NT2/D1 (cell line): ENCODE data around the gene TSC22D3.

Source experiments
- DNase-seq: peaks from one replicate; pipeline ENCODE4 v3.0.0-alpha.2; 2011; ENCODE audit warnings: low read depth, low spot score
- H3K27me3 ChIP-seq: 2 replicates; pipeline ENCODE4 v1.6.0; 2011; ENCODE audit warnings: mild to moderate bottlenecking; ENCODE audit not compliant: insufficient read length, insufficient read depth
- H3K36me3 ChIP-seq: 2 replicates; pipeline ENCODE4 v1.6.1; 2011; ENCODE audit warnings: mild to moderate bottlenecking, low read length, mixed read lengths; ENCODE audit not compliant: insufficient read depth, insufficient read length
- H3K4me1 ChIP-seq: 2 replicates; pipeline ENCODE4 v1.5.1; 2011; ENCODE audit not compliant: insufficient read depth, insufficient read length
- H3K4me3 ChIP-seq: 2 replicates; pipeline ENCODE4 v1.5.1; 2011; ENCODE audit warnings: low read depth; ENCODE audit not compliant: insufficient read length
- H3K9ac ChIP-seq: 2 replicates; pipeline ENCODE4 v1.6.0; 2011; ENCODE audit warnings: low read depth; ENCODE audit not compliant: insufficient read length
- H3K9me3 ChIP-seq: 2 replicates; pipeline ENCODE4 v1.5.1; 2011; ENCODE audit warnings: mild to moderate bottlenecking, low read length; ENCODE audit not compliant: insufficient read depth
- SUZ12 ChIP-seq: IDR thresholded peaks from 2 replicates; pipeline ENCODE4 v1.6.1; 2011; ENCODE audit not compliant: insufficient read length, insufficient read depth; ENCODE audit errors: extremely low read depth
- YY1 ChIP-seq: IDR thresholded peaks from 2 replicates; pipeline ENCODE4 v1.6.1; 2011; ENCODE audit not compliant: insufficient read length, insufficient read depth
- ZNF274 ChIP-seq: IDR thresholded peaks from 2 replicates; pipeline ENCODE4 v1.6.1; 2011; ENCODE audit warnings: mild to moderate bottlenecking, low read depth, low read length

Gene TSC22D3

DNA sequence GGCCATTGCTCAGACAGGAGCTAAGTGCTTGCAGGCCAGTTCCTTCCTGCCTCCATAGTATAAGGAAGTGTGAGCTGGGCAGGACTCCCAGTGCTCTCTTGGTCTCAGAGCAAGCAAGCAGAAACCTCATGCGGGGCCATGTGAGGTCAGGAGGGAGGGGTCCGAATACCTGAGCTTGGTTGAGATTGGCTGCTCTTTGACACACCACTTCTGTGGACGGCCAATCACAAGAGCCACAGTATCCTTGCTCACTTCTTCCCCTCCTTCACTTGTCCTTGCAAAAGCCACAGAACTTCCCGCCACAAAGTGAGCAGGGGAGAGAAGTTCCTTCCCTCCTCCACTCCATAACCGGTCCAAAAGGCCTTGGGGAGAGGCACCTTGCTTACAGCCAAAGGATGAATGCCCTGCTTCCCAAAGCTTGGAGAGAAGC is 90.6 kb downstream of the TSC22D3 start:
- Histone ChIP-seq H3K36me3 (no peaks in the 10 kb centered on the region), H3K9ac (no peak overlapping the region), H3K27me3 (no peaks in the 10 kb centered on the region), H3K9me3 (no peaks in the 10 kb centered on the region), H3K4me1 (peaks cover 2% of the 10 kb centered on the region), H3K4me3 (no peak overlapping the region)
- DNase-seq = no peak
- no peak for TF ChIP-seq SUZ12
- no peak for TF ChIP-seq ZNF274
- no peak for TF ChIP-seq YY1

DNA sequence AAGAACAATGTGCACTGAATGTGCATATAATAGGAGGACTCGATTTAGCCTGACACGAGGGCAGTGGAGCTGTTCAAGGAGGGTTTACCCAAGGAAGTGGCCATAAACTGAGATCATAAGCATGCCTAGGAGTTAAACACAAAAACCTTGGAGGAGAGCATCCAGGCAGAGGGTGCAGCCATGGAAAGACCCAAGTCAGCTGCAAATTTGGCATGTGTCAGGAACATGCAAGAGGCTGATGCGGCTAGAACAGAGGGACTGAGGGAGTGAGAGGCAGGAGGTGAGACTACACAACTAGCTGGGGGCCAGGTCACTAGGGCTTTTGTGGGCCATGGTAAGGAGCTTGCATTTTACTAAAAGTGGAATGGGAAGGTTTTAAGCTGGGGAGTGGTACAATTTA is 91.7 kb downstream of the TSC22D3 start:
- Histone ChIP-seq H3K36me3 (no peaks in the 10 kb centered on the region), H3K4me1 (peaks cover 1% of the 10 kb centered on the region), H3K27me3 (no peaks in the 10 kb centered on the region), H3K4me3 (no peak overlapping the region), H3K9ac (no peak overlapping the region), H3K9me3 (no peaks in the 10 kb centered on the region)
- TF ChIP-seq ZNF274 (no peak), YY1 (no peak), SUZ12 (no peak)
- DNase-seq = no peak

DNA sequence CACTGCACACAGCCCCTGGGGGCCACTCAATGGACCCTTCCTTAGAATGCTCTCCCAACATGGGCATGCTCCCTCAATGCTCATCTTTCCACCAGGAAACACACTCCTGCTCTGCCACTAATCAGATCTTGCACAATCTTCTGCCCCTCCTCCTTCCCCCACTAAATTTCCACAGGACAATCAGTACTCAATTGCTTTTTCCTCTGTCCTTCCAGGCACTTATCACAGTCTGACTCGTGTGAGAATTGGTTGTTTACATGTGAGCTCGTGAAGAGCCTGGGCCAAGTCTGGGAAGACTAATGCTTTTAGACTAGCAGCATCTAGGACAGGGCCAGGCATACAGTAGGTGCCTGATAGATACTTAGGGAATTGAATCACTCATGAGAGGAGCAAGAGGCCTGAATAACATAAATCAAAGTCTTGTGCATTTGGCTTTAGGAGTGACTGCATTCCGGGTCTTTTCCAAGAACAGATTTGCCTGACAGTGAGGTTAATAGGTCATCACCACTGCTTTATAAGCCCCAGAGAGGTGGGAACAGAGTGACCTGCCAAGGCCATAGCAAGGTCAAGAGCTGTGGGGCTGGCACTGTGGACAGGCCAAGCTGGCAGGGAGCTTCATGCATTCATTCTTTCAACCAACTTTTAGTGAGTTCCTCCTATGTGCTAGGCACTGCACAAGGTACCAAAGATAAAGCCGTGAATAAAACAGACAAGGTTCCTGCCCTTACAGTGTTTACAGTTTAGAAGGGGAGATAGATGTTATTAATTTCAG is 92.3 kb downstream of the TSC22D3 start:
- no peaks in the 10 kb centered on the region for H3K9me3 ChIP-seq
- no peak for TF ChIP-seq YY1
- TF ChIP-seq SUZ12 = no peak
- no peak for TF ChIP-seq ZNF274
- no peaks in the 10 kb centered on the region for H3K27me3 ChIP-seq
- H3K9ac ChIP-seq = no peak overlapping the region
- no peaks in the 10 kb centered on the region for H3K36me3 ChIP-seq
- H3K4me3 ChIP-seq = no peak overlapping the region
- DNase-seq = no peak
- no peaks in the 10 kb centered on the region for H3K4me1 ChIP-seq

DNA sequence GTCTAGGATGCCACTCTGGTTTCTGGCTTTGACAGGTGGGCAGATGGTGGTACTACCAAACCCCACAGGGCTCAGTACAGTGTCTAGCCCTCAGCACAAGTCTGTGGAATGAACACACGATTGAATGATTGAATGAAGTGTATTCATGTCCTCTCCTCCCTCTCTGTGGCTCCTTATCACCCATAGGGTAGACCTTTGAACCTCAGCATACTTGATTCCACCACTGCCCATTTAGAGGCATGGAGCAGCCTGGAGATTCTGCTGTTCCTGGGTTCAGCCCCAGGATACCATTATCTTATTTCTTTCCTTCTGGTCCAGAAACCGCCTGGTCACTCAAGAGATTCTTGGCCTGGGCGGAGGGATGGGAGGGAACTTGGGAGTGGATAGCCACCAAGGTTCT is 93.3 kb downstream of the TSC22D3 start:
- no peaks in the 10 kb centered on the region for H3K4me1 ChIP-seq
- DNase-seq = no peak

DNA sequence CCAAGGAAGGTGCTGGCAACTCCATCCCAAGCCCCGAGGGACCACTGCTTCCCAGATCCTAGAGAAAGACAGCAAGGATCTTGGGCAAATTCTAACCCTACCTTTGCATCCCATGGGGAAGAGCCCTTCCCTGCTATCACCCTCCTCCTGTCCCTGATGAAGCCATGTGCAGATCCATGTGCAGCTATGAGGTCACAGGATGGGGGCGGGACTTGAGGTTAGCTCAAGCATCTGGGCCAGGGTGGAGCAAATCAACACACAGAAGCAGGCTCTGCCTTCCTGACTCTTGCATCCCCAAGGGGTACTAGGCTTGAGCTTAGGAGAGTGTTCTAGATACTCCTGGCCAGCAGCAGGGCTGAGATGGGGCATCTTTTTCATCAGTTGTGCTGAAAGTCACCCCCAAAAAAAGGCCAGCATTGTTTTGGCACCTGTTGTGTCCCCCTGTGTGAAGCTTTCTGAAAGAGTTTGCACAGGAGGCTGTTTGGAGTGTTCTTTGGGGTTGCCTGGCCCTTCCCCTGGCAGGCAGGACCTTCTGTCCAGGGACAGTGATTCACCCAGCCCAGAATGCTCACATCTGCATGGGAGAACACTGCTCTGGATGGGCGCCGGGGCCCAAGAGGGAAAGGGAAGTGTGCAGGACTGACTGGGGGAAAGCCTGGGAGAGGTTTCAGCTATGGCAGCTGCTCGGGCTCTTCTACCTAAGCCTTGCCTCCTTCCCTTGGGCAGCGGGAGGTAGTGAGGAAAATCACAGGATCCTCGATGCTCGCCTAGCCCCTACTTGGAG is 96.4 kb downstream of the TSC22D3 start:
- H3K4me3 ChIP-seq = no peak overlapping the region
- H3K9me3 ChIP-seq = no peaks in the 10 kb centered on the region
- no peak for DNase-seq
- no peak overlapping the region for H3K9ac ChIP-seq
- no peaks in the 10 kb centered on the region for H3K4me1 ChIP-seq
- TF ChIP-seq SUZ12 (no peak), ZNF274 (no peak), YY1 (no peak)
- no peaks in the 10 kb centered on the region for H3K27me3 ChIP-seq
- H3K36me3 ChIP-seq = no peaks in the 10 kb centered on the region

More for the DNA sequence above, 93.3 kb downstream of the TSC22D3 start:
- H3K9ac ChIP-seq = no peak overlapping the region
- no peaks in the 10 kb centered on the region for H3K36me3 ChIP-seq
- no peak for TF ChIP-seq ZNF274
- no peak for TF ChIP-seq SUZ12
- no peak for TF ChIP-seq YY1
- H3K27me3 ChIP-seq = no peaks in the 10 kb centered on the region
- H3K4me3 ChIP-seq = no peak overlapping the region
- no peaks in the 10 kb centered on the region for H3K9me3 ChIP-seq

DNA sequence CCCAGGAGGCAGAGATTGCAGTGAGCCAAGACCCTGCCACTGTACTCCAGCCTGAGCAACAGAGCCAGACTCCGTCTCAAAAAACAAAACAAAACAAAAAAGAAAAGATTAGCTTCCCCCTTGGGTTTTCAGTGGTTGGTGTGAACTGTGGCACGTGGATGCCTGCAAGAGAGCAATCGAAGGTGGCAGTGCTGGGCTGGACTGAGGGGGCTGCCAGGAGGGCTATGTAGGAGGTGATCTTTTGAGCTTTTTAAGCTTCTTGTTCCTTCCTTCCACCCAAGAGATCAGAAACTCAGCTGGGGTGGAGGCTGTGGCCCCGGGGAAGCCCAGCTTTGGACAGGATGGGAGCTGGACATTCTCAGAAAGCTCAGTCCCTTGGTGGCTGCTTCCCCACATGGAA is 97.7 kb downstream of the TSC22D3 start:
- no peak for DNase-seq

DNA sequence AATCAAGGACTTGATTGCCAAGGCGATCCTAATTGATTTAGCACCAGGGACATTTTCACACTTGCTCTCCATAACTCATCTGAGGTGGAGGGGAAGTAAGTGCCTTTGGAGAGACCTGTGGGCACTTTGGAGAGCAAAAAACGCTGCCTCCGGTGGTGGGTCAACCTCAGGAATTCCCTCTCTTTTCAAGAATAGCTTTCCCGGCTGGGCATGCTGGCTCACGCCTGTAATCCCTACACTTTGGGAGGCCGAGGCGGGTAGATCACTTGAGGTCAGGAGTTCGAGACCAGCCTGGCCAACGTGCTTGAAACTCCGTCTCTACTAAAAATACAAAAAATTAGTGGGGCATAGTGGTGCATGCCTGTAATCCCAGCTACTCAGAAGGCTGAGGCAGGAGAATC is 98.1 kb downstream of the TSC22D3 start:
- H3K36me3 ChIP-seq = no peaks in the 10 kb centered on the region
- no peak overlapping the region for H3K9ac ChIP-seq
- DNase-seq = no peak
- H3K4me1 ChIP-seq = no peaks in the 10 kb centered on the region
- TF ChIP-seq ZNF274 (no peak), SUZ12 (no peak)
- H3K4me3 ChIP-seq = no peak overlapping the region
- no peaks in the 10 kb centered on the region for H3K27me3 ChIP-seq
- no peaks in the 10 kb centered on the region for H3K9me3 ChIP-seq

More for the DNA sequence above, 97.7 kb downstream of the TSC22D3 start:
- H3K9me3 ChIP-seq = no peaks in the 10 kb centered on the region
- H3K4me3 ChIP-seq = no peak overlapping the region
- H3K9ac ChIP-seq = no peak overlapping the region
- no peaks in the 10 kb centered on the region for H3K27me3 ChIP-seq
- TF ChIP-seq YY1 (no peak), SUZ12 (no peak), ZNF274 (no peak)
- no peaks in the 10 kb centered on the region for H3K4me1 ChIP-seq
- no peaks in the 10 kb centered on the region for H3K36me3 ChIP-seq
